GM04503 (cell line): ENCODE data around the gene OPN4.

Experiments
- DNase-seq: peaks from one replicate; pipeline ENCODE4 v3.0.0-alpha.2; 2012; ENCODE audit warnings: low read depth

The OPN4 gene

GRCh38 chr10:86662186-86663045 lies 8.1 kb downstream of the OPN4 start:
- no peak for DNase-seq

- DNase-seq = no peak
These were observed 8.6 kb downstream of the OPN4 start for GRCh38 chr10:86663046-86663345.

- no peak for DNase-seq
These were observed 9.4 kb downstream of the OPN4 start for GRCh38 chr10:86663576-86664339.

- DNase-seq = no peak
These were observed 10.2 kb downstream of the OPN4 start for GRCh38 chr10:86664341-86665217.

GRCh38 chr10:86665218-86665607 lies 10.9 kb downstream of the OPN4 start:
- no peak for DNase-seq

- DNase-seq = no peak
These were observed 11.5 kb downstream of the OPN4 start for GRCh38 chr10:86665868-86666267.

- no peak for DNase-seq
These were observed 12.2 kb downstream of the OPN4 start for GRCh38 chr10:86666538-86666937.

GRCh38 chr10:86667421-86668181 lies 13.3 kb downstream of the OPN4 start:
- DNase-seq = no peak

- DNase-seq = no peak
These were observed 14.2 kb downstream of the OPN4 start, which contains the start of gene LDB3 for GRCh38 chr10:86668297-86669165. Gene LDB3 (plus strand): TSS chr10:86668511. CDS start chr10:86668692, 181 bp downstream.

- DNase-seq = no peak
These were observed 16.0 kb downstream of the OPN4 start for GRCh38 chr10:86670290-86670811.

GRCh38 chr10:86670876-86671275 lies 16.5 kb downstream of the OPN4 start:
- DNase-seq = no peak

GRCh38 chr10:86671419-86671818 lies 17.1 kb downstream of the OPN4 start:
- no peak for DNase-seq

- DNase-seq = no peak
These were observed 17.8 kb downstream of the OPN4 start for GRCh38 chr10:86671985-86672710.

- no peak for DNase-seq
These were observed 19.0 kb downstream of the OPN4 start for GRCh38 chr10:86673216-86673826.

- DNase-seq = no peak
These were observed 19.7 kb downstream of the OPN4 start for GRCh38 chr10:86673827-86674581.

GRCh38 chr10:86674912-86675311 lies 20.6 kb downstream of the OPN4 start:
- no peak for DNase-seq

- no peak for DNase-seq
These were observed 23.0 kb downstream of the OPN4 start for GRCh38 chr10:86677374-86677773.

GRCh38 chr10:86678999-86679792 lies 24.8 kb downstream of the OPN4 start:
- no peak for DNase-seq
